Choroid plexus epithelial cell (primary cell): ENCODE measurements around the gene STIL.
"Not testable (repeated sequence)": the region's sequence is repeated elsewhere in the genome, so short reads cannot be mapped to it uniquely, and the experiment has no call there.

Source experiments
- DNase-seq: peaks from one replicate; pipeline ENCODE4 v3.0.0-alpha.2; 2010; ENCODE audit warnings: low read depth
- H3K4me3 ChIP-seq: 2 replicates; pipeline ENCODE4 v1.5.1; 2011; ENCODE audit warnings: low read depth, mild to moderate bottlenecking, control low read depth, low read length, moderate library complexity
- CTCF ChIP-seq: conservative IDR thresholded peaks from 2 replicates; pipeline ENCODE4 v1.5.1; 2011; ENCODE audit warnings: low read depth, mild to moderate bottlenecking, control low read depth, inconsistent platforms, low read length, moderate library complexity

The STIL gene

GRCh38 chr1:47280142-47280541 lies 33.8 kb downstream of the STIL start:
- H3K4me3 ChIP-seq: no peak overlapping the region
- DNase-seq: peak; percentile 11
- no peak for TF ChIP-seq CTCF

DNA sequence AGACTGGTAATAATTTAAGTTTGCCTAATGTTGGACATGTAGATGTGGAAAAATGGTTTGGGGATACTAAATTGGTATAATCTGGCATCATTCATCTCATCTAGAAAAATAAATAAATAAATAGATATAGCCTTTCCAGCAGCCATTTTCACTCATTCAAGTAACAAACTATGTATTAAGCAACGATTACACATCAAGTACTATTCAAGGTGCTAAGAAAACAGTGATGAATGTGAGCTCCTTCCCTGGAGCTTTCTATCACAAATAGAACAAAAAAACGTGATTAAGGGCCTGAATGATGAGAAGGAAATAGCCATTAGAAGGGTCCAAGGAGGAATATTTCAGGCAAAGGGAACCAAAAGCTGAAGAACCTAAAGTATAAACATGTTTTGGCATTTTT lies 37.1 kb downstream of the STIL start:
- DNase-seq: peak; percentile 4
- no peak overlapping the region for H3K4me3 ChIP-seq
- TF ChIP-seq CTCF: no peak

DNA sequence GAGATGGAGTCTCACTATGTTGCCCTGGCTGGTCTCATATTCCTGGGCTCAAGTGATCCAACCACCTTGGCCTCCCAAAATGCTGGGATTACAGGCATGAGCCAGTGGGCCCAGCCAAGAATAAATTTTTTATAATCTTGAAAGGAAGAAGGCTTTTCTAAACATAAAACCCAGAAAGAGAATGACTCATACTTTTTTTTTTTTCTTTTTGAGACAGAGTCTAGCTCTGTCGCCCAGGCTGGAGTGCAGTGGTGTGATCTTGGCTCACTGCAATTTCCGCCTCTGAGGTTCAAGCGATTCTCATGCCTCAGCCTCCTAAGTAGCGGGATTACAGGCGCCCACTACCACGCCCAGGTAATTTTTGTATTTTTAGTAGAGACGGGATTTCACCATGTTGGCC lies 38.1 kb downstream of the STIL start:
- peak; percentile 9 for DNase-seq
- H3K4me3 ChIP-seq: not testable (repeated sequence)

DNA sequence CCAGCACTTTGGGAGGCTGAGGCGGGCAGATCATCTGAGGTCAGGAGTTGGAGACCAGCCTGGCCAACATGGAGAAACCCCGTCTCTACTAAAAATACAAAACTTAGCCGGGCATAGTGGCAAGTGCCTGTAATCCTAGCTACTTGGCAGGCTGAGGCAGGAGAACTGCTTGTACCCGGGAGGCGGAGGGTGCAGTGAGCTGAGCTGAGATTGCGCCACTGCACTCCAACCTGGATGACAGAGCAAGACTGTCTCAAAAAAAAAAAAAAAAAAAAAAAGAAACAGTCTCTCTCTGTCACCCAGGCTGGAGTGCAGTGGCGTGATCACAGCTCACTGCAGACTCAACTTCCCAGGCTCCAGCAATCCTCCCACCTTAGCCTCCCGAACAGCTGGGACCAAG lies 48.4 kb downstream of the STIL start:
- not testable (repeated sequence) for DNase-seq, H3K4me3 ChIP-seq

GRCh38 chr1:47262787-47263413 lies 51.0 kb downstream of the STIL start:
- peak; percentile 67 for DNase-seq

GRCh38 chr1:47257224-47257623 lies 56.7 kb downstream of the STIL start:
- no peak for TF ChIP-seq CTCF
- H3K4me3 ChIP-seq: no peak overlapping the region
- DNase-seq: no peak

More at GRCh38 chr1:47262787-47263413, 51.0 kb downstream of the STIL start:
- H3K4me3 ChIP-seq: no peak overlapping the region
- TF ChIP-seq CTCF: peak; percentile 81

DNA sequence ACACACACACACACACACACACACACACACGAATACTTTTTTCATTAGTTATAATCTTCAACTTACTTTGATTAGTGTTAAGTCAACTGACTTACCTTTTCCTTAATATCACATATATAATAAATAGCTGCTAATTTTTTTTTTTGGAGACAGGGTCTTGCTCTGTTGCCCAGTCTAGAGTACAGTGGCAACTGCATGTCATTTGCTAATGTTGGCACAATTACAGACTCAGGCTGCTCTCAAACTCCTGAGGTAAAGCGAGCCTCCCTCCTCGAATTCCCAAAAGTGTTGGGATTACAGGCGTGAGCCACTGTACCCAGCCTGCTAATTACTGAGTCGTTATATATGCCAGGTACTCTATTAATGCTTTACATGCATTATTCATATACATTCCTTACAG lies 61.2 kb downstream of the STIL start:
- DNase-seq: no peak
- no peak overlapping the region for H3K4me3 ChIP-seq
- no peak for TF ChIP-seq CTCF

- no peak overlapping the region for H3K4me3 ChIP-seq
- TF ChIP-seq CTCF: no peak
- no peak for DNase-seq
Observed at GRCh38 chr1:47252369-47252768, 61.6 kb downstream of the STIL start.
